Psoas muscle (tissue), 8 donors: Measurements from ENCODE around the gene CLTC. TPM values are rescaled to one million over a fixed set of nuclear protein-coding genes. Genes with fewer than 3 reads are reported as not detected.
"Not testable (repeated sequence)": the region's sequence is repeated elsewhere in the genome, so short reads cannot be mapped to it uniquely, and the experiment has no call there.

Experiments used
- ATAC-seq, 4 donors: fragments of 200-7000 bp; cut with Tn5 transposase; one replicate each; pipeline ENCODE4 v1.9.1; 2020; ENCODE audit warnings: moderate library complexity in 3 of 4, mild to moderate bottlenecking in 2 of 4
- DNase-seq, 2 donors: peaks; one replicate each; pipeline ENCODE4 v3.0.0-alpha.2; 2020
- H3K27ac ChIP-seq: fragments of 200-600 bp; one replicate; pipeline ENCODE4 v1.8.0; 2022
- H3K27me3 ChIP-seq, 3 donors: fragments of 200-600 bp in 1 of 3; one replicate each; pipeline versions ENCODE4 v1.6.1 to v1.8.0; 2013 to 2022; ENCODE audit warnings: low read length in 2 of 3, mild to moderate bottlenecking in 2 of 3, moderate library complexity in 1 of 3; ENCODE audit not compliant: insufficient read depth in 3 of 3
- H3K36me3 ChIP-seq, 2 donors: fragments of 200-600 bp in 1 of 2; one replicate each; pipeline versions ENCODE4 v1.6.1 to v1.8.0; 2013 to 2022; ENCODE audit warnings: low read depth in 1 of 2, mild to moderate bottlenecking in 1 of 2, moderate library complexity in 1 of 2; ENCODE audit not compliant: insufficient read depth in 1 of 2
- H3K4me1 ChIP-seq: fragments of 200-600 bp; one replicate; pipeline ENCODE4 v1.8.0; 2022
- H3K4me3 ChIP-seq: fragments of 200-600 bp; one replicate; pipeline ENCODE4 v1.8.0; 2022; ENCODE audit warnings: mild to moderate bottlenecking
- H3K9me3 ChIP-seq: fragments of 200-600 bp; one replicate; pipeline ENCODE4 v1.8.0; 2022
- CTCF ChIP-seq: fragments of 200-600 bp; IDR thresholded peaks from one replicate; pipeline ENCODE4 v1.8.0; 2022; ENCODE audit warnings: antibody characterized with exemption
- WGBS, 3 donors: extraction: QIAGEN DNeasy Blood & Tissue Kit; methylation state at CpG; one replicate each; pipeline versions ENCODE4 v1.1.6 to v1.1.7; 2013; 5-methylcytosine and 5-hydroxymethylcytosine counted together
- intact Hi-C, 2 donors: fragments of 100-400 bp; cut with DNase I; formaldehyde crosslinking; loops; one replicate each; pipeline versions ENCODE4 v1.11.0 to v1.14.2; 2022
- long read RNA-seq, 2 donors: library from polyadenylated mRNA; unstranded; transcript quantifications; one replicate each; pipeline ENCODE4 v2.0.0, GENCODE V29; 2021
- polyA plus RNA-seq, 3 donors: library from polyadenylated mRNA; stranded (reverse); fragments of 200-250 nt; gene quantifications; one replicate each; pipeline ENCODE4 v1.2.3, GENCODE V29; 2013
- total RNA-seq, 4 donors: library from RNA; stranded (reverse); fragmentation: NEBNext Ultra II Directional in 2 of 4; extraction: Animal tissue kit (Norgen Biotek cat#: 25700) in 2 of 4; gene quantifications; one replicate each; pipeline versions ENCODE4 v1.2.1 to v1.2.4, GENCODE V29; 2021 to 2023
- donor health status: healthy with polysubstance abuse.
- donor health status: DM: no; HTN: no; CAD: no; lungs with moderate emphysema.
- donor health status: Bipolar disorder and iron deficiency.
- donor health status: healthy.
- donor health status: DM: yes; HTN: yes; CAD: no.
- donor health status: DM: no; HTN: no; CAD: no.
- donor health status: DM: no; HTN: no; CAD: no.
- donor health status: DM: yes; HTN: yes; CAD: no.

Gene CLTC
- total RNA-seq (100 to 1,000 TPM in 3 of 4 donors, 10 to 100 TPM in 1; 92.4 to 156 (median 128) TPM), polyA plus RNA-seq (100 to 1,000 TPM in 2 of 3 donors, 10 to 100 TPM in 1; 61.4 to 124 (median 111) TPM)
- long read RNA-seq, donor 1, full-length matches to known transcripts: 6 of 51 reads
- long read RNA-seq, donor 1, partial matches to known transcripts: 15 of 51 reads
- long read RNA-seq, donor 1, other reads (novel, unspliced or antisense): 30 of 51 reads
- long read RNA-seq, donor 2, full-length matches to known transcripts: 8 of 132 reads
- long read RNA-seq, donor 2, partial matches to known transcripts: 64 of 132 reads
- long read RNA-seq, donor 2, other reads (novel, unspliced or antisense): 60 of 132 reads

DNA sequence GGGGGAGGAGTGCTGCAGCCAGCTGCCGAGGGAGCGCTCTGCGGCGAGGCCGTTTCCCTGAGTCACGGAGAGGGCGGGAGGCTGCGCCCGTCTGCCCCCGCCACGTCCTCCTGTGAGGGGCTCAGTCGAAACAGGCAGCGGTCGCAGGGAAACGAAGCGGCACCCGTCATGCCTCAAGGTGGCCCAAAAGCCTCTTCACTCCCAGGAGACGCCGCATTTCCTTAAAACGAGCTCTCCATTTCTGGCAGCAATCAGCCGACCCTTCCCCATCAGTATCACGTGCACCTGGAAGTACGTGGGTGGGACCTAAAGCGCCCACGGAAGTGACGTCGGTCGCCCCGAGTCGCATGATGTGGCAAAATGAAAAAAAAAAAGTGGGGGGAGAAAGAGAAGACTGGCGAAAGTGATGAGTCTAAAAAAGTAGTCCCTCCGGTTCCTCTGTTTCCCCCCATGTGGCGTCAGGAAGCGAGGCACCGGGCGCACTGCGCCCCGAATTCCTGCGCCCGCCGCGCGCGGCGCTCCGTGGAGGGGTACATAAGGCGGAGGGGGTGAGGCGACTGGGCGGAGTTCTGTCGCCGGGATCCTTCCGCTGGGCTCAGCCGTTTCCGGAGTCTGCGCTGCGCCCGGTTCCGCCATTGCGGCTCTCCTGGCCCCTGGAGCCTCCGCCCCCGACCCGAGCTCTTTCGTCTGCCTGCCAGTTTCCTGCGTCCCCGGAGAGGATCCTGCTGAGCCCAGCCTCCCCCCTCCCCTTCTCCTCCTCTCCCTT lies at the start of gene CLTC:
Gene CLTC, plus strand, starts transcription at position 598 of the 766 bp plus-strand sequence. CDS start 237 bp downstream, outside the sequence.
- Histone ChIP-seq H3K9me3 (no peaks in the 10 kb centered on the region), H3K27me3 (no peaks in the 10 kb centered on the region), H3K27ac (peak within 1 kb of the TSS; percentile 98), H3K4me1 (peaks cover 37% of the 10 kb centered on the region), H3K36me3 (no peaks in the 10 kb centered on the region), H3K4me3 (peak within 1 kb of the TSS; percentile 85)
- intact Hi-C loops: loop anchor here in 1 of 2 donors (10.0 kb wide), 1 partner anchor 55 kb away; the partner anchor contains the start of gene DHX40
- 0 to 1% (median 0%) methylated on average over 50 to 65 of the region's 65 CpGs for WGBS, 3 donors
- DNase-seq (peak; percentile 92 to 96), ATAC-seq (peak; percentile 91 to 94 (median 92))
- TF ChIP-seq CTCF: no peak

GRCh38 chr17:59572301-59572924 lies 47.3 kb upstream of the CLTC start:
- H3K4me1 ChIP-seq: no peaks in the 10 kb centered on the region
- no peak overlapping the region for H3K4me3 ChIP-seq
- H3K36me3 ChIP-seq: peaks cover 0 to 62% of the 10 kb centered on the region in 2 donors
- H3K27ac ChIP-seq: no peak overlapping the region
- TF ChIP-seq CTCF: no peak
- DNase-seq (no peak), ATAC-seq (no peak)
- intact Hi-C loops: no loop called here
- no peaks in the 10 kb centered on the region for H3K27me3 ChIP-seq
- no peaks in the 10 kb centered on the region for H3K9me3 ChIP-seq
- 95 to 97% (median 95%) methylated on average over 10 of the region's 10 CpGs for WGBS, 3 donors

GRCh38 chr17:59584168-59584567 lies 35.5 kb upstream of the CLTC start:
- peaks cover 0 to 23% of the 10 kb centered on the region in 2 donors for H3K36me3 ChIP-seq
- H3K9me3 ChIP-seq, DNase-seq, H3K4me1 ChIP-seq, ATAC-seq, H3K27ac ChIP-seq, intact Hi-C loops, H3K27me3 ChIP-seq, H3K4me3 ChIP-seq: not testable (repeated sequence)
- no CpG with 5 or more reads among the region's 1 CpG for WGBS, 3 donors

GRCh38 chr17:59600169-59600568 lies 19.5 kb upstream of the CLTC start:
- H3K27me3 ChIP-seq: no peaks in the 10 kb centered on the region
- peaks cover 9% of the 10 kb centered on the region for H3K4me1 ChIP-seq
- no peak for TF ChIP-seq CTCF
- DNase-seq (no peak), ATAC-seq (no peak)
- no peak overlapping the region for H3K4me3 ChIP-seq
- no peak overlapping the region for H3K27ac ChIP-seq
- intact Hi-C loops: no loop called here
- peaks cover 0 to 43% of the 10 kb centered on the region in 2 donors for H3K36me3 ChIP-seq
- no peaks in the 10 kb centered on the region for H3K9me3 ChIP-seq

DNA sequence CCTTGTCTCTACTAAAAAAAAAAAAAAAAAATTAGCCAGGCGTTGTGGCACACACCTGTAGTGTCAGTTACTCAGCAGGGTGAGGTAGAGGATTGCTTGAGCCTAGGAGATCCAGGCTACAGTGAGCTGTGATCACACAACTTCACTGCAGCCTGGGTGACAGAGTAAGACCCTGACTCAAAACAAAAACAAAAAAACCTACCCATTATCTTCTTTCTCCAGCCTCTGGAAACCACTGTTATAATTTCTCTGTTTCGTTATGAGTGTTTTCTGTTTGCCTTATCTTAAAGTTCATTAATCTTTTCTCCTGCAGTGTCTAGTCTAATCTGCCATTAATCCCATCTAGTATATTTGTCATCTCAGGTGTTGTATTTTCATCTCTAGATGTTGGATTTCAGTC lies 18.6 kb upstream of the CLTC start:
- H3K4me3 ChIP-seq: no peak overlapping the region
- DNase-seq (no peak), ATAC-seq (no peak)
- H3K36me3 ChIP-seq: peaks cover 0 to 53% of the 10 kb centered on the region in 2 donors
- no peak for TF ChIP-seq CTCF
- intact Hi-C loops: no loop called here
- 91 to 100% (median 96%) methylated on average over 2 of the region's 2 CpGs for WGBS, 3 donors
- H3K27me3 ChIP-seq: no peaks in the 10 kb centered on the region
- H3K4me1 ChIP-seq: peaks cover 9% of the 10 kb centered on the region
- H3K27ac ChIP-seq: no peak overlapping the region
- no peaks in the 10 kb centered on the region for H3K9me3 ChIP-seq
